CD4-positive, alpha-beta T cell treated with Interleukin-15 for 1 hour (primary cell): ENCODE data around the gene RNLS.
"Not testable (repeated sequence)": the region's sequence is repeated elsewhere in the genome, so short reads cannot be mapped to it uniquely, and the experiment has no call there.

Source experiments
- DNase-seq: peaks from one replicate; pipeline ENCODE4 v3.0.0-alpha.2; 2020

Gene RNLS

GRCh38 chr10:88383276-88383675 lies 199.8 kb downstream of the RNLS start:
- DNase-seq: no peak

GRCh38 chr10:88382699-88383098 lies 200.4 kb downstream of the RNLS start:
- no peak for DNase-seq

DNA sequence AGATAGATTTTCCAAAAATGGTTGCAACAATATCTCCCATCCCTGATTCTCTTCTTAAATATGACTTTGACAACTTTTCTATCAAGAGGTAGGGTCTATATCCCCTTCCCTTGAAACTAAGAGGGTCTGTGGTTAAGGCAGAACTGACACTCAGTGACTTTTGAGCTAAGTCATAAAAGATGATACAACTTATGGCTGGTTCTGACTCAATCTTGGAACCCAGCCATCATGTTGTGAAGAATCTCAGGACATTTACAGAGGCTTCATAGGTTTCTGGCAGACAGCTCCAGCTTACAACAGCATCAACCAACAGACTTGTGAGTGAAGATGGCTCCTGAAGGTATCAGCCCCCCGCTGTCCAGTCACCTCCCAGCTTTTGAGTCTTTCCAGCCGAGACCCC lies 203.5 kb downstream of the RNLS start:
- no peak for DNase-seq

DNA sequence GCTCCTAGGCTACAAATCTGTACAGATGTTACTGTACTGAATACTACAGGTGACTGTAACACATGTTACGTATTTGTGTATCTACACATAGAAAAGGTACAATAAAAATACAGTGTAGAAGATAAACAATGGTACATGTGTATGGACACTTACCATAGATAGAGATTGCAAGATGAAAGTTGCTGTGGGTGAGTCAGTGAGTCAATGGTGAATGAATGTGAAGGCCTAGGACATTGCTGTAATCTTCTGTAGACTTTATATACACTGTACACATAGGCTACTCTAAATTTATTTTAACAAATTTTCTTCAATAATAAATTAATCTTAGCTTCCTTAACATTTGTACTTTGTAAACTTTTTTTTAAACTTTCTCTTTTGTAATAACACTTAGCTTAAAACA lies 205.6 kb downstream of the RNLS start:
- DNase-seq: no peak

DNA sequence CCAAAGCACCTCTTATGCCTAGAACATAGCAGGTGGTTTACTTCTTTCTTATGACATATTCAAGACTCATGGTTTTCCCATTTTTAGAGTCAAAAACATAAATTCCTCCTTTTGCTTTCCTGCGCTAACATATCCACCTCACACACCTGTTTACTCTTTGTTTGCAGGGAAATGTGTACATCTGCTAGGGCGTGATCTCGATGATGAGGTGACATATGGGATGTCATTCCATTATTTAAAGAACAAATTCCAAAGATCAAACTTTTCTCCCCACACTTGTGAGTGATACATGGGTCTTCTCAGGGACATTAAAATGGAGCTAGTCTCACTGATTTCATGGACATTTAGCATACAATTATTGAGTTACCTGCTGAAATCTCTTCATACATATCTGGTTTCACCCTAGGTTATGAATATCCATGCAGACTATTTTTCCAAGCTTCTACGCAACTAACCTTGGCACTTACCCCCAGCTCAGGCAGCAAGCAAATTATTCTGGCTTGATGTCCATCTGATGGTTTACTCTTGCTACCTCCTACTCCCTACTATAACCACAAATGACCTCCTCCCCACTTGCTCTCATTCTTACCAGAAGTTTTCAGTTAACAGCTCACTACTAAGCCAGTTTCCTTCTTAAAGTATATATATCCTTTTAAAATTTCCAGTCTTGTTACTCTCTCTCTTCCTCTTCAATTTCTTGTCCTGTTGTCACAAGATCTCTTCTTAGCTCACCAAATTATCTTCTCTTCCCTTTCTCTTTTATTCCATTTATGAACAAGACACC lies 208.5 kb downstream of the RNLS start:
- no peak for DNase-seq

GRCh38 chr10:88372881-88373592 lies 210.1 kb downstream of the RNLS start:
- DNase-seq: no peak

GRCh38 chr10:88372051-88372715 lies 210.9 kb downstream of the RNLS start:
- DNase-seq: no peak

DNA sequence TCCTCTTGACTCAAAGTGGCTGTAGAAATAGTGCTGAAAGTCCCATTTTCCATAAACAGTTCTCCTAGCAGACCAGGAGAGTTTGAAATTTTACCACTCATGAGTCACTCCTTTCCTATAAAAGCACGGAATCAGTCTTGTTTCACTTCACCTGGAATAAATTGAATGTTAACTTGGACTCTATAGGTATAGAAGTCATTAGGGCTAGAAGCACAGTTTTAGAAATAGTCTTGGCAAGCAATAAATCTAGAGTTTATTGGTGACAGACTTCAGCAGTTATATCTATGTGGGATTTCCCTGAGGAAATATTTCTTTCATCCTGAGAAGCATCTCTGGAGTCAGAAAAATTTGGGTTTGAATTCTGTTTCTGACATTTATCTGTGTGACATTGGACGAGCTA lies 212.4 kb downstream of the RNLS start:
- DNase-seq: no peak

DNA sequence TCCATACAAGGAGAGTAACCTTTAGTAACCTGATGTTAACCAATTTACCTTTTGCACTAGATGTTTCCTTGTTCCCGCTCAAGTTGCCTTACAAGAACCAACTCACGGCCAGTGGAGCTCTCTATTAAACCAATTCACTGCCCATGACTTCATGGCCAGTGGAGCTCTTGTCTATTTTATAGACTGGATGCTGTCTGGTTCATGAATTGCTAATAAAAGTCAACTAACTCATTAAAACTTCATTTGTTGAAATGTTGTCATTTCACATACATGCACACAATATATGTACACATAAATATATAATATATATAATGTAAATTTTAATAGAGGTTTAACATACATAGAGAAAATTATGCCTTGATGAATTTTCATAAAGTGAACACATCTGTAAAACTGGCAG lies 216.3 kb downstream of the RNLS start:
- no peak for DNase-seq

DNA sequence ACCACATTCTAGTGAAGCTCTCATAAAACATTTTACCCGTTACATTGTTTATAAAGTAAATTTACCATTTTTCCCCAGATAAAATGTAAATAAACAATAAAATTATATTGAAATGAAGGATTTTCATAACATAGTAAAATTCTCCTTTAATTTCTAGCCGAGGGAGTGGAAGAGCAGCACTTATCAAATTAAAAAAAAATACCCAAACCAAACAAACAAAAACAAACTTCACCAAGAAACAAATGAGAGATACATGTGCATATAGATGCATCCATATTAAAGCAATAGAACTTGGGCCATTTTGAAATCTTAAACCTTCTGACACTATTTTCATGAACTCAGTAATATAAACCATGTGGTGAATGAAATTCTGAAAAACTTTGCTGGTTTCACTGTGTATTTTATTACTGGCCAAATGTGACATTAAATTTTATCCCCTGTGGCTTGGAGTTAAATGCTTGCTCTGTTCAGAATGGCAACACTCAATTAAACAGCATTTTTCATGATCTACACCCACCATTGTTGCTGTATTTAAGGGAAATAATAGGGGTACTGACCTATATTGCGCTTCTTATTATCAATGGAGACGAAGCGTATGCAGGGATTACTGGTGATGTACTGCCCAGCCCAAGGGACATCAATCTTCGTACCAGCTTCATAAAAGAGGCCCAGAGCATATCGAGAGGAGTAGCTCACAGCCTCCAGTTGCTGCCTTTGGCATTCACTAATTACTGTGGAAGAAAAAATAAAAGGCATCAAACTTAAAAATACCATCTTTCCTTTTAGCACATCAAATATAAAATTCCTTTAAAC lies 220.9 kb downstream of the RNLS start:
- no peak for DNase-seq

GRCh38 chr10:88361494-88361893 lies 221.6 kb downstream of the RNLS start:
- DNase-seq: no peak

GRCh38 chr10:88355750-88356149 lies 227.4 kb downstream of the RNLS start:
- DNase-seq: not testable (repeated sequence)

GRCh38 chr10:88347597-88348304 lies 235.4 kb downstream of the RNLS start:
- DNase-seq: no peak

DNA sequence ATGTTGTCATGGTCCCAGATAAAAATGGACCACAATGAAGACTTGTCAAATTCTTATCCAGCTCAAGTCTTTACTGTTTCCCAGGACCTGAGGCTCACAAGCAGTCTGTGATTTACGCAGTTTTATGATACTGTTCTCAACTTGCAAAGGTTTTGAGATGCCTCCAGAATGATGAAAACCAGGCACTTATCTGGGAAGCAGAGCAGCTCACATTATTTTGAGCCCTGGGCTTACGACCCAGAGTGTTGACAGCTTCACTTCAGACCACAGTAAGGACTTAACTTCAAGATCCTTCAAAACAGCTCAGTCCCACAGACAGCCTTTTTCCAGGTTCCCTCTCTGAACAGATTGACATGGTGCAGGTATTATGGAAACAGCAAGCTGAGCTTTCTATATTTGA lies 236.1 kb downstream of the RNLS start:
- no peak for DNase-seq

DNA sequence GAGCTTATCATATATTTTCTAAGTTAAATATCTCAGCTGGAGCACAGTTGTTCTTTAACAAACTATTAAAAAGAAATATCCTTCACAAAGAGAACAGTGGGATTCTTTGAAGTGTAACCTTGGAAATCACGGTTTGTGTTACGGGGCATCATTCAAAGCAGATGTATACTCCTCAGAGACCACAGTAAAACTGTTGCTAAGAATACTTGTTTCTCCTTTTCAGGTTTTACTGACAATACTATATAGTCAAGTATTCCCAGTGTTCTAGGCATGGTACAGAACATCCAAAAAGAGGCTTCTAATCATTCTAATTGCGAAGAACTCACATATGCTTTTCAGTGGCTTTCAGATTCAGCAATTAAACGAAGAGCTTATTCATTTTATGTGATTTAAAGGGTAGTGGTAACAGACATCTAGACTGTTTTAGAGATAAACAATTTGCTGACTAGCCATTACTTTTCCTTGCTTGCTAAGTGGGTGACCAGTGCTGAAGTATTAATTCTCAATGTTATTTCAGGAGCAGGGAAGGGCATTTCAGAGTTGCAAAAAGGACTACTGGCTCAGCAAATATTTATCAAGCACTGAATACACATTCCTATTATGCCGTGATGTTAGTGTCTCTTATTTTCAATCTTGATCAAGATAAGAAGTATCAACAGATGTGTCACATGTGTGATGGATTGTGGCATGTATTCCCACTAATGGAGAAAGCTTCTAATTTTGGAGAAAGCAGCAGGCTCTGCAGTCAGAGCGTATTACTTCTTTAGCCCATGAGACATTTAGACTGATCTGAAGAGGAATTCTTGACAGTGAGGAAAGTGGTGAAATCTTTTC lies 236.8 kb downstream of the RNLS start:
- no peak for DNase-seq

DNA sequence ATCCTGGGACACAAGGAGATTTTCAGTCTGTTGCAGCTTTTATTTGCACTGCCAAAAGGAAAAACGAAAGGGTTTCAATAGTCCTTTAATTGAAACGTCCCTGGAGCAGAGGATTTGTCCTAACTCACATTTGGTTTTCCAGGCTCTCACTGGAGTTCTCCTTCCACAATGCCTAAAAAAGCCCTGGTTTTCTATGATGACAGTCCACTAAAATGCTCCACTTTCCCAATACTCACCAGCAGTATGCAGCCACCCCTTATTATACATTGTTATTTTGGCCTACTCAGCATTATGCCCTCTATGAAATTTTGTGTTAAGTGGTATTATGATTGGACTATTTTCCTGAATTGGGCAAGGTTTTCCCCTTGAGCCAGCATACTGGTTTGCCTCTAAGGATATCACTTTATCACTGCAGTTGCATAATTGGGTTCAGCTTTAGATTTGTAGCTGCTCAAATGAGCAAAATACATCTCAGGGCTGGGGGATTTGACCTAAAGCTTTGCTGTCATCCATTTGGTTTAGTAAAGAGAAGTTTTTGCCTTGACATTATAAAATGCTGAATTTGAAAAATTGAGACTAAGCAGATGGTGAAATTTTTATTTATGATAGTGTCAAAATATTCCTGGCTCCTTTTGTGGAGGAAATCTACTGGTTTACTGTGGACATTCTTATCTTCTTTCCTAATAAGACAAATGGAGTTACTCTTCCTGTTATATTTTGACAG lies 239.2 kb downstream of the RNLS start:
- no peak for DNase-seq

DNA sequence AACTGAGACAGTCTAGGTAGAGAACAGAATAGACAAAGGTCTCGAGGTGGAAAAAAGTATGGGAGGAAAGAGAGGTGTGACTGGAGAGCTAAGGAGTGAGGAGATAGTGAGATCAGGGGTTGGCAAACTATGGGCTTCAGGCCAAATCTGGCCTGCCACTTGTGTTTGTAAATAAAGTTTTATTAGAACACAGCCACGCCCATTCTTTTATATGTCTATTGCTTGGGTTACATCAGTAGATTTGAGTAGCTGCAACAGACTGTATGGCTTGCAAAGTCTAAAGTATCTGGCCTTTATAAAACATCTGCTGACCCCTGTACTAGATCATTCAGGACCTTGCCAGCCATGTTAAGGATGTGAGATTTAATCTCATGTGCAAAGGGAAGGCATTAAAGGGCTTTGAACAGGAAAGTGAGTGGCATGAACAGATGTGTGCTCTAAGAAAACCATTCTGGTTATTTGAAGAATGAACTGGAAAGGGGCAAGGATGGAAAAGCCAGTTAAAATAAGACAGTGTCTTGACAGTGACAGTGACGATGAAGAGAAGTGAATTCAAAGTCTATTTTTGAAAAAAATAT lies 240.3 kb downstream of the RNLS start:
- DNase-seq: no peak

DNA sequence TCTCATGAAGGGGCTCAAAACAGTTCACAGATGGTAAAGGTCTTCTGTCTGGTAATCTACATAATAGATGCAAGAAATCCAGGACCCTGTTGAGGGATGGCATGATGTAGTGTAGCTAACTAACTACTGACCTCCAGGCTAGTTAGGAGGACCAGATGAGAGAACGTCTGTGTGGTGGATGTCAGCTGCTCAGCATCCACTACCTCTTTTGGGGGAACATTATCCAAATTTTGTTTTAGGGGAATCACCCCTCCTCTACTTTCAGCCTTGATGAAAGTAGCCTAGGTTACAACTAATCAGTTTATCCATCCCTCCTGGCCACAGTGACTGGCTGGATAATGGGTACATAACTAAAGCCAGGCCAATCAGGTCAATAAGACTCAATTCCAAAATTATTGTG lies 246.0 kb downstream of the RNLS start:
- no peak for DNase-seq

DNA sequence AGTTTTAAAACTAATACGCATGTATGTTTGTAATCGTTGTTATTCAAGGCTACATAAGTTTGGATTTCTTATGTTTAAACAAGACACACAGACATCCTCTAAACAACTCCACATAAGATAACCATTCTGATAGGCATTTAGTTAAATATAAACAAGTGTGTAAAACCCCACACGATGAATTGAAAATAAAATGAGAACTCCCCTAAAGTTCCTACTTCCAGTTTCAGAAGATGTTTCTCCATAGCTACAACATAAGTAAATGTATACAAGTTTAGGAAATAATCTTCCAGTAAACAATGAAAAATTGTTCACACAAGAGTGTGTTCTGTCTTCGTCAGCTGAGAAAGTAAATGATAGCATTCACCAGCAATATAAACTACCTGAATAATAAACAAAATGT lies 246.8 kb downstream of the RNLS start:
- DNase-seq: no peak

DNA sequence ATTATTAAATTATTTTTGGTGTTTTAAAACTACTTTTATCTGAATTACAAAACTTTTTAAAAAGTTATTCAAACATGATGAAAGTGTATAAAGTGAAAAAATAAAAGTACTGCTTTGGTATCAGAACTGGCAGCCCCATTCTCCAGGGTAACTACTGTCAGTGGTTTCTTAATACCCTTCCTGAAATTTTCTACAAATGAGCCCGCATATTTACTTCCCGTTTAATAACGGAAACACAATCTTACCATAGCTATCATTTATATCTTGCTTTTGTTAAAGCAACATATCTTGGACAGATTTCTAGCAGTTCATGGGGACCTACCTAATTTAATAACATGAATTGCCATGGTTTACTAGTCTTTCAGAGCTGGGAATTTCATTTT lies 249.9 kb downstream of the RNLS start:
- DNase-seq: no peak
